GM23248 (cell line): ENCODE data around the gene DMBX1.

Source experiments
- EZH2 ChIP-seq: fragments of 200-600 bp; sonication (generic); IDR thresholded peaks from 2 replicates; pipeline ENCODE4 v1.6.1; 2018; ENCODE audit warnings: antibody characterized with exemption, mild to moderate bottlenecking; ENCODE audit not compliant: insufficient read depth, poor library complexity, severe bottlenecking
- EZH2phosphoT487 ChIP-seq: fragments of 200-600 bp; sonication (generic); IDR thresholded peaks from 2 replicates; pipeline ENCODE4 v1.6.1; 2018; ENCODE audit warnings: antibody characterized with exemption, moderate library complexity, mild to moderate bottlenecking, low read depth; ENCODE audit not compliant: insufficient read depth

GRCh38 chr1:46477153-46477929, 12.3 kb upstream of the DMBX1 start:
- no peak for TF ChIP-seq EZH2phosphoT487
- no peak for TF ChIP-seq EZH2
